HFF-Myc (cell line): ENCODE measurements around the gene DYNC1LI1.

Source experiments
- DNase-seq: peaks from one replicate; pipeline ENCODE4 v3.0.0-alpha.2; 2011; ENCODE audit warnings: low read depth; ENCODE audit errors: extremely low read depth
- H3K4me3 ChIP-seq: replicated peaks from 2 replicates; pipeline ENCODE4 v1.5.1; 2011; ENCODE audit warnings: low read depth, mild to moderate bottlenecking, control low read depth, low read length
- CTCF ChIP-seq: IDR thresholded peaks from 2 replicates; pipeline ENCODE4 v1.5.1; 2012; ENCODE audit warnings: mild to moderate bottlenecking, low read depth, low read length, control low read depth; ENCODE audit errors: missing control alignments

The DYNC1LI1 gene

GRCh38 chr3:32502118-32502945, 68.3 kb downstream of the DYNC1LI1 start, which contains the start of gene CMTM6:
TSS of gene CMTM6 (minus strand) at chr3:32502852. CDS start at chr3:32502745, 107 bp downstream.
- TF ChIP-seq CTCF: no peak
- DNase-seq: peak; percentile 15
- H3K4me3 ChIP-seq: peak within 1 kb of the TSS; percentile 78

- DNase-seq: no peak
- H3K4me3 ChIP-seq: peak overlapping the region; percentile 78
- no peak for TF ChIP-seq CTCF
These were observed 68.9 kb downstream of the DYNC1LI1 start for GRCh38 chr3:32501783-32502117.

GRCh38 chr3:32500880-32501782, 69.5 kb downstream of the DYNC1LI1 start:
- H3K4me3 ChIP-seq: peak overlapping the region; percentile 78
- no peak for TF ChIP-seq CTCF
- DNase-seq: no peak

GRCh38 chr3:32500231-32500630, 70.4 kb downstream of the DYNC1LI1 start:
- TF ChIP-seq CTCF: no peak
- H3K4me3 ChIP-seq: no peak overlapping the region
- DNase-seq: no peak

GRCh38 chr3:32499585-32499984, 71.1 kb downstream of the DYNC1LI1 start:
- no peak for TF ChIP-seq CTCF
- no peak for DNase-seq
- no peak overlapping the region for H3K4me3 ChIP-seq

- no peak for TF ChIP-seq CTCF
- DNase-seq: no peak
- no peak overlapping the region for H3K4me3 ChIP-seq
These were observed 71.7 kb downstream of the DYNC1LI1 start for GRCh38 chr3:32498992-32499391.
